K562 (cell line): ENCODE data around the gene GSTM5. TPM values are rescaled to one million over a fixed set of nuclear protein-coding genes. Genes with fewer than 3 reads are reported as not detected.

Experiments used
- ATAC-seq: fragments of 200-7000 bp; cut with Tn5 transposase; 3 replicates; pipeline ENCODE4 v1.9.1; 2020; ENCODE audit warnings: moderate library complexity
- BruUV-seq: library from RNA; stranded (reverse); fragments of 400-500 nt; replicated peaks from 2 replicates; lab custom pipeline; 2021; lab: Mats Ljungman, UMichigan
- CTCF ChIA-PET: fragments of 300-600 bp; formaldehyde crosslinking; extraction: SDS; loops from one replicate; lab custom pipeline; 2021; ENCODE audit warnings: low intra/inter-chr PET ratio; lab: Yijun Ruan, JAX
- POLR2A ChIA-PET: fragments of 300-600, 350-650 bp; sonication (Branson Sonifier 250); formaldehyde crosslinking; extraction: SDS; loops from one replicate; lab custom pipeline; 2021; ENCODE audit warnings: antibody characterized with exemption, inconsistent platforms; lab: Yijun Ruan, JAX
- DNase-seq, 4 experiments: peaks; one replicate each; pipeline versions ENCODE4 v3.0.0 to v3.0.0-alpha.2; 2011 to 2018; ENCODE audit warnings: low spot score in 3 of 4, mixed read lengths in 3 of 4; ENCODE audit errors: extremely low read depth in 1 of 4
- FAIRE-seq: peaks from 2 replicates; lab custom pipeline; 2011; peaks lifted over from hg19 to GRCh38; lab: Jason Lieb, UNC
- H2AFZ ChIP-seq: 2 replicates; pipeline ENCODE4 v1.6.0; 2011; ENCODE audit warnings: low read depth, low read length, control low read depth, inconsistent platforms
- H3K27ac ChIP-seq: fragments of 200-600 bp; 3 replicates; pipeline ENCODE4 v1.8.0; 2011; ENCODE audit warnings: low read depth, mild to moderate bottlenecking, control low read depth, inconsistent platforms, low read length, moderate library complexity, mixed read lengths; ENCODE audit errors: extremely low read depth
- H3K27me3 ChIP-seq, 2 experiments: fragments of 300-600 bp in 1 of 2; 2 replicates in 1 of 2; 3 replicates in 1 of 2; pipeline versions ENCODE4 v1.6.0 to v1.8.0; 2011; ENCODE audit warnings: inconsistent platforms in 2 of 2, low read length in 2 of 2, mild to moderate bottlenecking in 1 of 2, mixed read lengths in 1 of 2, moderate library complexity in 1 of 2; ENCODE audit not compliant: control insufficient read depth in 2 of 2, insufficient read depth in 2 of 2
- H3K36me3 ChIP-seq: fragments of 300-600 bp; 3 replicates; pipeline ENCODE4 v1.8.0; 2011; ENCODE audit warnings: mild to moderate bottlenecking, low read length, inconsistent platforms; ENCODE audit not compliant: control insufficient read depth, insufficient read depth
- H3K4me1 ChIP-seq, 2 experiments: fragments of 200-600 bp in 1 of 2; replicated peaks in 1 of 2; 2 replicates in 1 of 2; 3 replicates in 1 of 2; pipeline versions ENCODE4 v1.5.1 to v1.8.0; 2011; ENCODE audit warnings: inconsistent platforms in 2 of 2, low read length in 2 of 2, mild to moderate bottlenecking in 1 of 2, mixed read lengths in 1 of 2, moderate library complexity in 1 of 2; ENCODE audit not compliant: control insufficient read depth in 2 of 2, insufficient read depth in 2 of 2
- H3K4me2 ChIP-seq: 2 replicates; pipeline ENCODE4 v1.6.1; 2011; ENCODE audit warnings: low read length, control low read depth, inconsistent platforms, mixed read lengths; ENCODE audit not compliant: insufficient read depth
- H3K4me3 ChIP-seq: fragments of 200-600 bp; sonication (generic), shearing (Covaris generic); 2 replicates; pipeline ENCODE4 v1.5.1; 2016; ENCODE audit warnings: control low read depth, inconsistent platforms
- H3K79me2 ChIP-seq: fragments of 200-600 bp; 3 replicates; pipeline ENCODE4 v1.8.0; 2011; ENCODE audit warnings: low read length, inconsistent platforms; ENCODE audit not compliant: control insufficient read depth, insufficient read depth
- H3K9ac ChIP-seq, 2 experiments: 2 replicates each; pipeline versions ENCODE4 v1.6.0 to v1.6.1; 2011; ENCODE audit warnings: low read depth in 2 of 2, low read length in 2 of 2, control low read depth in 1 of 2, inconsistent platforms in 1 of 2, mild to moderate bottlenecking in 1 of 2, mixed read lengths in 1 of 2; ENCODE audit not compliant: insufficient read depth in 1 of 2
- H3K9me1 ChIP-seq: one replicate; pipeline ENCODE4 v1.6.0; 2011; ENCODE audit warnings: inconsistent platforms, mild to moderate bottlenecking, low read length, moderate library complexity; ENCODE audit not compliant: control insufficient read depth, insufficient read depth
- H3K9me3 ChIP-seq: replicated peaks from 2 replicates; pipeline ENCODE4 v1.5.1; 2011; ENCODE audit warnings: low read depth, low read length, inconsistent platforms; ENCODE audit not compliant: control insufficient read depth, insufficient read depth
- H4K20me1 ChIP-seq: replicated peaks from 2 replicates; pipeline ENCODE4 v1.6.1; 2011; ENCODE audit warnings: low read length, inconsistent platforms, mixed read lengths; ENCODE audit not compliant: control insufficient read depth, insufficient read depth
- GATA2 ChIP-seq: sonication (generic); formaldehyde crosslinking; IDR thresholded peaks from 2 replicates; pipeline ENCODE4 v1.4.0; 2020; ENCODE audit warnings: mild to moderate bottlenecking, missing genetic modification reagents
- NCOA1 ChIP-seq: fragments of 450-650 bp; IDR thresholded peaks from 2 replicates; pipeline ENCODE4 v1.6.1; 2016; ENCODE audit warnings: low read depth
- STAT6 ChIP-seq: sonication (generic); formaldehyde crosslinking; IDR thresholded peaks from 2 replicates; pipeline ENCODE4 v1.8.1; 2023; ENCODE audit warnings: mild to moderate bottlenecking, missing genetic modification reagents
- WGBS: fragments of 100-300 bp; shearing (Covaris generic); methylation state at CpG from one replicate; pipeline ENCODE4 v1.1.6; 2016; ENCODE audit warnings: low coverage, mixed read lengths; ENCODE audit not compliant: insufficient coverage; ENCODE audit errors: missing lambda C conversion rate; 5-methylcytosine and 5-hydroxymethylcytosine counted together
- in situ Hi-C: fragments of 300-500 bp; cut with MboI; formaldehyde crosslinking; loops from 4 replicates; pipeline ENCODE4 v1.15.0; 2018; ENCODE audit warnings: inconsistent platforms, mixed read lengths
- intact Hi-C: fragments of 100-400 bp; cut with micrococcal nuclease; formaldehyde crosslinking; loops from 2 replicates; pipeline ENCODE4 v1.14.2; 2022
- polyA plus RNA-seq, 8 experiments: library from polyadenylated mRNA; depleted of rRNA in 4 of 8; stranded (reverse) in 5 of 8; unstranded in 3 of 8; fragments of >200 nt; fragmentation: Nextera tagmentation in 2 of 8; fragmentation: Illumina TruSeq in 1 of 8; extraction: Ambion mirVana in 2 of 8; extraction: Trizol in 1 of 8; gene quantifications; 2 replicates each; pipeline versions ENCODE4 v1.2.1 to v1.2.3, GENCODE V29; 2011 to 2014; ENCODE audit warnings: inconsistent platforms in 1 of 8, missing spikeins in 1 of 8
- total RNA-seq, 7 experiments: library from RNA; depleted of rRNA in 6 of 7; stranded (reverse); fragments of >200 nt in 6 of 7; fragmentation: Illumina TruSeq in 2 of 7; extraction: Trizol in 2 of 7; gene quantifications; 2 replicates each; pipeline versions ENCODE4 v1.2.1 to v1.2.3, GENCODE V29; 2011 to 2021; ENCODE audit warnings: low replicate concordance in 1 of 7

The GSTM5 gene
- total and polyA plus RNA-seq, 9 of the 15 experiments (the other 6 are each of a cell fraction or from before 2014, with no cell fraction given): not detected

GRCh38 chr1:109730666-109731065 is 18.6 kb downstream of the GSTM5 start (continued):
- TF ChIP-seq STAT6 (no peak), NCOA1 (no peak)
- TF ChIP-seq, all 486 proteins: peak for 0

- Histone ChIP-seq H3K4me2 (no peak overlapping the region), H3K27ac (no peak overlapping the region), H3K36me3 (no peaks in the 10 kb centered on the region), H3K27me3 (peaks cover 3 to 19% of the 10 kb centered on the region in 2 experiments; a peak in 3 of 5 replicates), H2AFZ (no peak overlapping the region), H4K20me1 (no peaks in the 10 kb centered on the region), H3K9ac (no peak overlapping the region), H3K4me3 (no peak overlapping the region), H3K79me2 (no peaks in the 10 kb centered on the region), H3K4me1 (no peaks in the 10 kb centered on the region), H3K9me1 (no peaks in the 10 kb centered on the region), H3K9me3 (no peaks in the 10 kb centered on the region)
- in situ Hi-C loops: no loop called here
- no peak for ATAC-seq
- ChIA-PET POLR2A (no interaction called here), CTCF (no interaction called here)
- no peak for FAIRE-seq
- WGBS: 0% methylated on average over 3 of the region's 3 CpGs
- no TSS peak for BruUV-seq
- no peak for TF ChIP-seq GATA2
- no peak for DNase-seq
- intact Hi-C loops: no loop called here
Measured at GRCh38 chr1:109732390-109732881, 20.4 kb downstream of the GSTM5 start.
